ENCODE results near the gene DPEP3.
A peak's percentile ranks its signal among the peaks of the same experiment; 100 is the strongest.

DPEP3 gene

GRCh38 chr16:67968400-67969253 is 11.7 kb downstream of the DPEP3 start, which contains the start of gene SLC12A4:
SLC12A4 (minus strand) TSS chr16:67968637; CDS start chr16:67968553, 84 bp downstream.
- TF ChIP-seq CTCF (IDR thresholded peaks at IDR 0.05; ENCODE audit: low read length), result no peak
- TF ChIP-seq EZH2phosphoT487 (IDR thresholded peaks at IDR 0.05; ENCODE audit: low read length), result no peak
- TF ChIP-seq EZH2 (optimal IDR thresholded peaks at IDR 0.05; ENCODE audit: low read depth, low read length), result no peak
- no peaks in the 10 kb centered on the region for H3K9me3 ChIP-seq (replicated peaks; ENCODE audit: insufficient read depth, low read length)
- no peaks in the 10 kb centered on the region for H4K20me1 ChIP-seq (ENCODE audit: insufficient read depth, low read length)
- H3K9ac ChIP-seq (ENCODE audit: low read length), result peak within 1 kb of the TSS; percentile 82
- no peaks in the 10 kb centered on the region for H3K27me3 ChIP-seq (replicated peaks; ENCODE audit: insufficient read depth, low read length)
- H3K4me2 ChIP-seq (ENCODE audit: low read depth, low read length), result peak within 1 kb of the TSS; percentile 100
- no peaks in the 10 kb centered on the region for H3K9me2 ChIP-seq (replicated peaks; ENCODE audit: insufficient read depth, low read length)
- H3K4me1 ChIP-seq (ENCODE audit: low read length), result peaks cover 36% of the 10 kb centered on the region
- peak; percentile 89 for DNase-seq
- peaks cover 17% of the 10 kb centered on the region for H3K79me2 ChIP-seq (ENCODE audit: low read length)
- H3K27ac ChIP-seq (ENCODE audit: low read length), result peak within 1 kb of the TSS; percentile 15; the same call in 1 of the 2 replicates
- H3K36me3 ChIP-seq (replicated peaks; ENCODE audit: insufficient read depth, low read length), result no peaks in the 10 kb centered on the region
- peaks cover 19% of the 10 kb centered on the region for H3F3A ChIP-seq (ENCODE audit: insufficient read depth, low read length)
- H3K4me3 ChIP-seq (ENCODE audit: low read length), result peak within 1 kb of the TSS; percentile 93
- H2AFZ ChIP-seq (ENCODE audit: low read length), result peak within 1 kb of the TSS; percentile 97

- Histone ChIP-seq H3K9me2 (replicated peaks; ENCODE audit: insufficient read depth, low read length) (no peaks in the 10 kb centered on the region), H3K27me3 (replicated peaks; ENCODE audit: insufficient read depth, low read length) (no peaks in the 10 kb centered on the region), H3K9ac (ENCODE audit: low read length) (peak overlapping the region; percentile 82), H3K9me3 (replicated peaks; ENCODE audit: insufficient read depth, low read length) (no peaks in the 10 kb centered on the region), H3F3A (ENCODE audit: insufficient read depth, low read length) (peaks cover 19% of the 10 kb centered on the region), H3K27ac (ENCODE audit: low read length) (no peak overlapping the region), H3K79me2 (ENCODE audit: low read length) (peaks cover 22% of the 10 kb centered on the region), H3K36me3 (replicated peaks; ENCODE audit: insufficient read depth, low read length) (no peaks in the 10 kb centered on the region), H4K20me1 (ENCODE audit: insufficient read depth, low read length) (no peaks in the 10 kb centered on the region), H3K4me1 (ENCODE audit: low read length) (peaks cover 37% of the 10 kb centered on the region), H2AFZ (ENCODE audit: low read length) (peak overlapping the region; percentile 85), H3K4me2 (ENCODE audit: low read depth, low read length) (peak overlapping the region; percentile 91), H3K4me3 (ENCODE audit: low read length) (peak overlapping the region; percentile 93)
- no peak for TF ChIP-seq EZH2 (optimal IDR thresholded peaks at IDR 0.05; ENCODE audit: low read depth, low read length)
- TF ChIP-seq CTCF (IDR thresholded peaks at IDR 0.05; ENCODE audit: low read length), result no peak
- TF ChIP-seq EZH2phosphoT487 (IDR thresholded peaks at IDR 0.05; ENCODE audit: low read length), result no peak
- DNase-seq, result peak; percentile 41
Observed at GRCh38 chr16:67967958-67968399, 12.3 kb downstream of the DPEP3 start.

- H3K79me2 ChIP-seq (ENCODE audit: low read length), result peaks cover 22% of the 10 kb centered on the region
- peaks cover 37% of the 10 kb centered on the region for H3K4me1 ChIP-seq (ENCODE audit: low read length)
- H4K20me1 ChIP-seq (ENCODE audit: insufficient read depth, low read length), result no peaks in the 10 kb centered on the region
- H3K9me3 ChIP-seq (replicated peaks; ENCODE audit: insufficient read depth, low read length), result no peaks in the 10 kb centered on the region
- H3K9ac ChIP-seq (ENCODE audit: low read length), result peak overlapping the region; percentile 82
- H3K9me2 ChIP-seq (replicated peaks; ENCODE audit: insufficient read depth, low read length), result no peaks in the 10 kb centered on the region
- peak overlapping the region; percentile 85 for H2AFZ ChIP-seq (ENCODE audit: low read length)
- DNase-seq, result peak; percentile 17
- H3K36me3 ChIP-seq (replicated peaks; ENCODE audit: insufficient read depth, low read length), result no peaks in the 10 kb centered on the region
- H3F3A ChIP-seq (ENCODE audit: insufficient read depth, low read length), result peaks cover 19% of the 10 kb centered on the region
- H3K27me3 ChIP-seq (replicated peaks; ENCODE audit: insufficient read depth, low read length), result no peaks in the 10 kb centered on the region
- no peak for TF ChIP-seq EZH2phosphoT487 (IDR thresholded peaks at IDR 0.05; ENCODE audit: low read length)
- no peak for TF ChIP-seq CTCF (IDR thresholded peaks at IDR 0.05; ENCODE audit: low read length)
- H3K4me3 ChIP-seq (ENCODE audit: low read length), result peak overlapping the region; percentile 93
- H3K27ac ChIP-seq (ENCODE audit: low read length), result no peak overlapping the region
- peak overlapping the region; percentile 91 for H3K4me2 ChIP-seq (ENCODE audit: low read depth, low read length)
Observed at GRCh38 chr16:67967183-67967957, 12.9 kb downstream of the DPEP3 start.
